OCI-LY7 (cell line): ENCODE results near the gene NCKAP5.

Experiments
- CTCF ChIP-seq: fragments of 200-600 bp; sonication (generic); conservative IDR thresholded peaks from 2 replicates; pipeline ENCODE4 v1.5.1; 2014; ENCODE audit warnings: mild to moderate bottlenecking, antibody characterized with exemption, low read length, moderate library complexity, mixed read lengths
- EZH2phosphoT487 ChIP-seq: fragments of 200-600 bp; sonication (generic); IDR thresholded peaks from 2 replicates; pipeline ENCODE4 v1.6.1; 2018; ENCODE audit warnings: low read depth, borderline replicate concordance, mild to moderate bottlenecking, mixed run types, antibody characterized with exemption, low read length, moderate library complexity, mixed read lengths

GRCh38 chr2:132971310-132972061 is 596.8 kb downstream of the NCKAP5 start:
- TF ChIP-seq CTCF (no peak), EZH2phosphoT487 (no peak)
